ENCODE measurements around the gene SMC3.

SMC3 gene

GRCh38 chr10:110546077-110546476 lies 21.4 kb upstream of the SMC3 start:
- DNase-seq (ENCODE audit: low read depth) = no peak

- DNase-seq (ENCODE audit: low read depth) = no peak
Observed at GRCh38 chr10:110546499-110547110, 20.9 kb upstream of the SMC3 start.

GRCh38 chr10:110547139-110547761 lies 20.2 kb upstream of the SMC3 start:
- DNase-seq (ENCODE audit: low read depth) = no peak

GRCh38 chr10:110548002-110548401 lies 19.5 kb upstream of the SMC3 start:
- no peak for DNase-seq (ENCODE audit: low read depth)

- DNase-seq (ENCODE audit: low read depth) = no peak
Observed at GRCh38 chr10:110549211-110549610, 18.3 kb upstream of the SMC3 start.

GRCh38 chr10:110553905-110554304 lies 13.6 kb upstream of the SMC3 start:
- no peak for DNase-seq (ENCODE audit: low read depth)

- no peak for DNase-seq (ENCODE audit: low read depth)
Observed at GRCh38 chr10:110556296-110556695, 11.2 kb upstream of the SMC3 start.

- peak; percentile 56 for DNase-seq (ENCODE audit: low read depth)
Observed at GRCh38 chr10:110556969-110557601, 10.4 kb upstream of the SMC3 start.

GRCh38 chr10:110558041-110558440 lies 9.5 kb upstream of the SMC3 start:
- no peak for DNase-seq (ENCODE audit: low read depth)

GRCh38 chr10:110560012-110560411 lies 7.5 kb upstream of the SMC3 start:
- no peak for DNase-seq (ENCODE audit: low read depth)

GRCh38 chr10:110561292-110561691 lies 6.2 kb upstream of the SMC3 start:
- DNase-seq (ENCODE audit: low read depth) = no peak

- DNase-seq (ENCODE audit: low read depth) = no peak
Observed at GRCh38 chr10:110562348-110562747, 5.1 kb upstream of the SMC3 start.

GRCh38 chr10:110563132-110563531 lies 4.4 kb upstream of the SMC3 start:
- no peak for DNase-seq (ENCODE audit: low read depth)

- DNase-seq (ENCODE audit: low read depth) = no peak
Observed at GRCh38 chr10:110566472-110567200, 859 bp upstream of the SMC3 start.

- peak; percentile 46 for DNase-seq (ENCODE audit: low read depth)
Observed at GRCh38 chr10:110568055-110568735, 700 bp downstream of the SMC3 start.

- no peak for DNase-seq (ENCODE audit: low read depth)
Observed at GRCh38 chr10:110569122-110569521, 1.6 kb downstream of the SMC3 start.

GRCh38 chr10:110569736-110570135 lies 2.2 kb downstream of the SMC3 start:
- no peak for DNase-seq (ENCODE audit: low read depth)

GRCh38 chr10:110571093-110571743 lies 3.7 kb downstream of the SMC3 start:
- no peak for DNase-seq (ENCODE audit: low read depth)

GRCh38 chr10:110572862-110573261 lies 5.4 kb downstream of the SMC3 start:
- no peak for DNase-seq (ENCODE audit: low read depth)

- no peak for DNase-seq (ENCODE audit: low read depth)
Observed at GRCh38 chr10:110574420-110574819, 6.9 kb downstream of the SMC3 start.

- no peak for DNase-seq (ENCODE audit: low read depth)
Observed at GRCh38 chr10:110576220-110576619, 8.7 kb downstream of the SMC3 start.

- DNase-seq (ENCODE audit: low read depth) = no peak
Observed at GRCh38 chr10:110577056-110577455, 9.6 kb downstream of the SMC3 start.

Data from activated T-cell treated with anti-CD3 and anti-CD28 coated beads for 48 hours (primary cell).